HG03571 (cell line): Measurements from ENCODE around the gene AP3S1.

Experiments used
- ATAC-seq: cut with Tn5 transposase; IDR thresholded peaks from one replicate; pipeline ENCODE4 v1.9.1; 2021; ENCODE audit not compliant: unreplicated experiment

Gene AP3S1

DNA sequence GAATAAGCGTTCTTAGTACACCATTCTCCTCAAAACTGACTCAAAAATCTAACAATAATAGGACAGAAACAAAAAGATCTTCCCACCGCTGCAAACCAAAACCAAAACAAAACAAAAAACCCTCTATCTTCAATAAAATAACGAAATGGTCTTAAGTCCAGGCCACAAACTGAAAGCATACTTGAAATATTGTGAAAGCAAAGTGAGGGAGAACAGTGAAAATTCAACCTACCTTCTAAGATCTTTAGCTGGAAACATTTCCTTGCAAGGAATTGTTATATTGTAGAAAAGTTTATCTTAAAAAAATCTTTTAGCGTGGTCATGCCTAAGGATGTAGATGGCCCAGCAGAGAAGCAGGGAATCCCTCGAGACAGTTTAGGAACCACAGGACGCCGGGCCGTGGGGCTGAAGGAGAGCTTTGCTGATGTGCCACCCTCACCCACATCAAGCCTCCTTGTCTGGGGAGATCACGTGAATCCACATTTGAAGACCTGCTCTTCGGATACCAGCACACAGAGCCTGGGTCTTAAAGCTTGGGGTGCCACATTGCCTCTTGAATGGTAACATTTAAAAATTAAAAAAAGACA, 92.7 kb downstream of the AP3S1 start:
- ATAC-seq: no peak

GRCh38 chr5:115936031-115936430, 94.3 kb downstream of the AP3S1 start:
- ATAC-seq: no peak

DNA sequence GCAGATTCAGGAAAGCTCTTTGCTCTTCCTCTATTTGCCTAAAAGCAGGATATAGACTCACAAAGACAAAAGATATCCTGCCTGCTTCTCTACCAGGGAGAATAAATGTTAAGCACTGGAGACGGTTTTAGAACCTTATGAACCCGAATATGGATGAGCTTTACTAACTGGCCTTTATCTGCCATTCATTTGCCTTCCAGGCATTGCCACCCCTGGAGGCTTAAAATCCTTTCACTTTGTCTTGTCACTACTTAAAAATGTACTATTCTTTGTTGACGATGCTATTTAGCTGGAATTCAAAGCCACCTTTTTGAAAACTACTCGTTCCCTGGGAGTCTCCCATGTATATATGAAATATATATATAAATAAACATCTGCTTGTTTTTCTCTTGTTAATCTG, 97.3 kb downstream of the AP3S1 start:
- no peak for ATAC-seq

- no peak for ATAC-seq
Observed at GRCh38 chr5:115940080-115940810, 98.5 kb downstream of the AP3S1 start.

GRCh38 chr5:115941051-115941675, 99.4 kb downstream of the AP3S1 start:
- ATAC-seq: no peak

- ATAC-seq: no peak
Observed at GRCh38 chr5:115944501-115944900, 102.8 kb downstream of the AP3S1 start.

- ATAC-seq: no peak
Observed at GRCh38 chr5:115946655-115947054, 104.9 kb downstream of the AP3S1 start.

- ATAC-seq: no peak
Observed at GRCh38 chr5:115947260-115947659, 105.5 kb downstream of the AP3S1 start.

DNA sequence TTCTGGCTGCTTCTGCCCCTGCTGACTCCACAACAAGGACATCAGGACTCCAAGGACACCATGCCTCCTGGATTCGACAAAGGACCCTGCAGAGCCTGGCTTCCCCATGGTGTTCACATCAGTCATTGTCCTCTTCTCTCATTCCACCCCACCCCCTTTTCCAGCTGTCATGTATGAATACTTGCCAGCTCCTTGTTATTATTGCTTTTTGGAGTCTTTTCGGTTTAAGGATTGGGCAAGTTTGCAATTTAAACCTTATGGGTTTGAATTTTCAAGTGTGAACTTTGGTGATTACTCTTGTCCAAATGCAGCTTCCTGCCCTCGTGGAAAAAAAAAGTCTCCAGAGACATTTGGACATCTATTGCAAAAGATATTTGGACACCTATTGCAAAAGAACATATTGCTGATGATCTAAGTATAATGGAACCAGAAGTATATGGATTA, 106.4 kb downstream of the AP3S1 start:
- ATAC-seq: no peak

DNA sequence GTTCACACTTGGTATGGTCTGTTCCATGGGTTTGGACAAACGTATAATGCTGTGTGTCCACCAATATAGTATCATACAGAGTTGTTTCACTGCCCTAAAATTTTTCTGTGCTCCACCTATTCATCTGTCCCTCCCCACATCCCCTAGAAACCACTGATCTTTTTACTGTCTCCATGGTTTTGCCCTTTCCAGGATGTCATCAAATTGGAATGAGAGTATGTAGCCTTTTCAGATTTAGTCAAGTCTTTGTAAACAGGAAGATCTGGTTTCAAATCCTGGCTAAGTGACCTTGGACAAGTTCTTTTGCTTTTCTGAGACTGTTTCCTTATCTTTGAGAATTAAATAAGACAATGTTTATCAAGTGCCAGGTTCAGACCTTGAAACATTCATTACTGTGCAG, 107.4 kb downstream of the AP3S1 start:
- no peak for ATAC-seq

GRCh38 chr5:115952588-115952987, 110.9 kb downstream of the AP3S1 start:
- no peak for ATAC-seq

DNA sequence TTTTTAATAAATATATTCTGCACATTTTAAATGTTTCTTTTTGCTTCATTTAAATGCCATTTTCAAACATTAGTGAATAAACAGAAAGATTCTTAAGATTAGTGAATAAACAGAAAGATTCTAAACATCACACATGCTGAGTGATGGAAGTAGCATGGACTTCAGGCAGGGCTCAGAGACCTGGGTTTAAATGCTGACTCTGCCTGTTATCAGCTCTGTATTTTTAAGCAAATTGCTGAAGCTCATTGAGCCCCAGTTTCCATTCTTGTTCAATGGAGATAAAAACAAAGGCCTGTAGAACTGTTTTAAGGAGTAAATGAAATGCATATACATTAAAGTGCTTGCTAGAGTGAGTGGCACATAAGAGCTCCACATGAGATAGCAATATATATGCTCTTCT, 112.4 kb downstream of the AP3S1 start:
- ATAC-seq: no peak

DNA sequence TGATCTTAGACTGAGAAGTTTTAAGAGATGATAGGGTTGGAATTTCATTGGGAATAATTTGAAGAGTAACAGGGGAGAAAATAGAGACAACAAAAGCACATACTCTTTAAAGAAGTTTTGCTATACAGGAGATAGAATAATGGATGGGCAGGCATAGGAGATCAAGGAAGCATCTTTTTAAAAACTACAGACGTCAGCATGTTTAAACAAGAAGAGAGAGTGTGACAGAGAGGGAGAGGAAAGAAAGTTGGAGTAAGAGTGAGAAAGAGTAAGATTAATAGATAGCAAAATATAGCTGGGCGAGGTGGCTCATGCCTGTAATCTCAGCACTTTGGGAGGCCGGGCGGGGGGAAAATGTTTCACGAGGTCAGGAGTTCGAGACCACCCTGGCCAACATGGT, 115.2 kb downstream of the AP3S1 start:
- no peak for ATAC-seq

DNA sequence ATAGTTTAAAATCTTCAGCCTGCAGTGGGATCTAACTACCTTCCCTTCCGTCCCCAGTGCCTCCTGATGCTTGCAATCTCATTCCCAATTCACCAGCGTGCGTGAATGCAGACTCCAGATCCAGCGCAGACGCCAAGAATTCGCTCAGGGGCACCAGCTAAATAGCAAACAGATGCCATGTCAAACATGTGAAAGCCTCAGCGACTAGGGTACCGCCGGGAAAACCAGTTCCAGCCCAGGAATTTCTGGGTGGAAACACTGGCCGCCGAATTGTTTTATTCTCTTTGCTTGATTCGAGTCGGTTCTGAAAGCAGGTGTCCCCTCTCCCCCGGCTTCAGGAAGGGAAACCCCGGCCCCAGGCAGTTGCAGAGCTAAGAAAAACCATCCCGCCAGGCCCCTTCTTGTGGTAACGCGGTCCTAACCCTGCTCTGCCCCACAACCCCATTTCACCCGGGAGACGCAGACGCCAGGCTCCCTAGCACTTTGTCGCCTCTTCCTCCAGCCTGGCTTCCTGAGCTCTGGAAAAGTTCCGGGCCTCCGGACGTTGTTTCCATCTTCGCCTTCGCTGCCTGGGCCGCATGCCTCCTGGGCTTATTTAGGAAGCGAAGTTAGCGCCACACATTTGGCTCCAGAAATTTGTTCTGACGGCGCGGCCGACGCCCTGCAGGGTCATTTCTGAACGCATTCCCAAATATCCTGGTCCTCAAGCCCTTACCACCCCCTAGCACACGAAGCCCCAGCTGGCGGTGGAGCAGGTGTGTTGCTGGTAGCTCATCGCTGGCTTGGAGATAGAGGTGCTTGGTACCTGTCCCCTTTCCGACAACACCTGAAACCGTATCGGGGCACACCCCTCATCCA, 119.9 kb downstream of the AP3S1 start:
- no peak for ATAC-seq

DNA sequence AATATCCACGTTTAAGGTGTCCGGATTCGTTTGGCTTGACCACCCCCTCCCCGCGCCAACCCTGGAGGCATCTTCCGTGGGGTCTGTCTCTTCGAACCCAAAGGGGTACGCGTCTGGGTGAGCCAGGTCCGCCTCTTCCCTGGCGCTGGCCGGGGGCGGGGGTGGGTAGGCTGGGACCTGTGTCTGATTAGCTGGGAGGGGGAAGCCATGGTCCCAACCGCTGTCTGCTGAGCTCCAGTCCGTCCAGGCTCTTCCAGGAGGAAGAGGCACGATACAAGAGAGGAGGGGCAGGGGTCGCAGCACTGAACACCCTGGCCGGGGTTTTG, 120.5 kb downstream of the AP3S1 start, which contains the start of gene LVRN:
Gene LVRN, plus strand, starts transcription at position 237 of the 326 bp plus-strand sequence. CDS start 143 bp downstream, outside the sequence.
- no peak for ATAC-seq

- ATAC-seq: no peak
Observed at GRCh38 chr5:115962565-115963402, 121.0 kb downstream of the AP3S1 start.

DNA sequence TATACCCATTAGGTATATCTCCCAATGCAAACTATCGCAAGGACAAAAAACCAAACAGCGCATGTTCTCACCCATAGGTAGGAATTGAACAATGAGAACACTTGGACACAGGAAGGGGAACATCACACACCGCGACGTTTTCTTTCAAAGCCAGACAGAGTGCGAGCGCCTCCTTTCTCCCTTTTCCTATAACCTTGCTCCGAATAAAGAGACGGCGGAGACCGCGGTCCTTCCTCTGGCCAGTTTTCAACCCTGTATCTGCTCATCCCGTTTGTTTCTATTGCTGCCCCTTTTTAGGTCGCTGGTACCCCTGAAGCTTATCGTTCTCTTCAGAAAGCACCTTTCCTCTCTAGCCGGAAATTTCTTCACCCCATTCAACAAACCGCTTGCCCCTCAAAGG, 121.8 kb downstream of the AP3S1 start:
- ATAC-seq: no peak
